OCI-LY3 (cell line): ENCODE results near the gene HOXD13.

Source experiments
- EZH2phosphoT487 ChIP-seq: fragments of 200-600 bp; shearing (Covaris generic); IDR thresholded peaks from 2 replicates; pipeline ENCODE4 v1.6.1; 2018; ENCODE audit warnings: antibody characterized with exemption, mixed run types, low read depth
- TF ChIP-seq, protein P1 (sequence below): fragments of 200-600, 300-600 bp; sonication (generic); IDR thresholded peaks from 2 replicates; pipeline ENCODE4 v1.5.1; 2014; ENCODE audit warnings: antibody characterized with exemption, low read length, low read depth

DNA sequence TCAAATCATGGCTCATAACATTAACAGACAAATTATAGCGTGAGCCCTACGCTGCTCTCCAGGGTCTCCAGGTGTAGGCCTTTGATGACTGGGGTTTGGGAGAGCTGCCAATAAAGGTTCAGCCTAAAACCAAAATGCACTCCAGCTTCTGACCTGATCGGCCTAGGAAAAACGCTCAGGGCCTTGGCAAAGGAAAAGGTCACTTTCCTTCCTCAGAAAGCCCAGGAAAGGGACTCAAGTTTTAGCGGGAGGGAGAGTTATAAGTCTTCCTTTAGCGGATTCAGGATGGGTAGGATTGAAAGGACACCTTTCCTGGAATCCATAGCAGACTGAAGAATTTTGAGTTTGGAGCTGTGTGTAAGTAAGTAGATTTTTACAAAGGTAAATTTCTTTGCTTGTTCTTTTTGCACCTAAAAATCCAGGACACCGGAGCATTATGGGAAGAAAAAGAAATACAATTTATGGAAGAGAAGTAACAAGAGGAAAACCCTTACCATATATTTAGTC is 17.5 kb upstream of the HOXD13 start:
- TF ChIP-seq, protein P1, sequence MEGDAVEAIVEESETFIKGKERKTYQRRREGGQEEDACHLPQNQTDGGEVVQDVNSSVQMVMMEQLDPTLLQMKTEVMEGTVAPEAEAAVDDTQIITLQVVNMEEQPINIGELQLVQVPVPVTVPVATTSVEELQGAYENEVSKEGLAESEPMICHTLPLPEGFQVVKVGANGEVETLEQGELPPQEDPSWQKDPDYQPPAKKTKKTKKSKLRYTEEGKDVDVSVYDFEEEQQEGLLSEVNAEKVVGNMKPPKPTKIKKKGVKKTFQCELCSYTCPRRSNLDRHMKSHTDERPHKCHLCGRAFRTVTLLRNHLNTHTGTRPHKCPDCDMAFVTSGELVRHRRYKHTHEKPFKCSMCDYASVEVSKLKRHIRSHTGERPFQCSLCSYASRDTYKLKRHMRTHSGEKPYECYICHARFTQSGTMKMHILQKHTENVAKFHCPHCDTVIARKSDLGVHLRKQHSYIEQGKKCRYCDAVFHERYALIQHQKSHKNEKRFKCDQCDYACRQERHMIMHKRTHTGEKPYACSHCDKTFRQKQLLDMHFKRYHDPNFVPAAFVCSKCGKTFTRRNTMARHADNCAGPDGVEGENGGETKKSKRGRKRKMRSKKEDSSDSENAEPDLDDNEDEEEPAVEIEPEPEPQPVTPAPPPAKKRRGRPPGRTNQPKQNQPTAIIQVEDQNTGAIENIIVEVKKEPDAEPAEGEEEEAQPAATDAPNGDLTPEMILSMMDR = no peak
- TF ChIP-seq EZH2phosphoT487 = no peak
